ENCODE results near the gene ITGA8.

DNA sequence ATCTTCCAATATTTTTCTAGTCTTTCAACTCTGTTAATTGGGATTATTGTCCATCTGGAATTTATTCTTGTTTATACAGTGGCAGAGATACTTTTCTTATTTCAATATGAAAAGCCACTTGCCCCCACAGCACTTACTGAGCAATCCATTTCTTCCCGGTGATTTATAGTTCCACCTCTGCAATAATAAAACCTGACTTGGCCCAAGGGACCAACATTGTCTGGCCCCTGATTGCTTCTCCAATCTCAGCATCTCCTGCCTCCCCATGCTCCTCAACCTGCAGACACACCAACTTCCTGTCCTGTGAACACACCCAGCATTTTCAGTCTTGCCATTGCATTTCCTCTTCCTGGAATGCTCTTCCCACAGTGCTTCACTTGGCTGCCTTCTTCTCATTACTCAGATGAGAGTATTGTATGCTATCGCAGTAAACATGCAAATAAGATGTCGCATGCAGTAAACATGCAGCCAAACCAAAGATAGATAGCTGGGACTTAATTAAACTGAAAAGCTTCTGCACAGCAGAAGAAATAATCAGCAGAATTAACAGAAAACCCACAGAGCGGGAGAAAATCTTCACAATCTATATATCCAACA, 19.5 kb downstream of the ITGA8 start:
- no peak for TF ChIP-seq GATA3 (IDR thresholded peaks at IDR 0.05; ENCODE audit: low read depth, low read length)
- TF ChIP-seq GATA2 (IDR thresholded peaks at IDR 0.05; ENCODE audit: low read depth, low read length): no peak
